ENCODE results near the gene PRKX.

GRCh38 chrX:3680459-3680858, 33.0 kb downstream of the PRKX start:
- TF ChIP-seq CTCF (IDR thresholded peaks at IDR 0.05; ENCODE audit: insufficient read depth, low read length, poor library complexity, severe bottlenecking) (no peak), EZH2phosphoT487 (conservative IDR thresholded peaks at IDR 0.05; ENCODE audit: low read length) (no peak)

All from SU-DHL-6 (cell line).